ENCODE measurements around the gene SCGB1A1.
"Not testable (repeated sequence)": the region's sequence is repeated elsewhere in the genome, so short reads cannot be mapped to it uniquely, and the experiment has no call there.

DNA sequence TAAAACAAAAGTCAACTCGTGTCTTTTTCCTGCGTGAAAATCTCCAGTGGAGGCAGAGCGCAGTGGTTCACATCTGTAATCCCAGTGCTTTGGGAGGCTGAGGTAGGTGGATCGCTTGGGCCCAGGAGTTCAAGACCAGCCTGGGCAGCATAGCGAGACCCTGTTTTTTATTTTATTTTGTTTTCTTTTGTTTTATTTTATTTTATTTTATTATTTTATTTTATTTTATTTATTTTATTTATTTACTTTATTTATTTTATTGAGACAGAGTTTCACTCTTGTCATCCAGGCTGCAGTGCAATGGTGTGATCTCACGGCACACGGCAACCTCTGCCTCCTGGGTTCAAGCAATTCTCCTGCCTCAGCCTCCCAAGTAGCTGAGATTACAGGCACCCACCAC, 31.1 kb downstream of the SCGB1A1 start:
- TF ChIP-seq, protein P1, sequence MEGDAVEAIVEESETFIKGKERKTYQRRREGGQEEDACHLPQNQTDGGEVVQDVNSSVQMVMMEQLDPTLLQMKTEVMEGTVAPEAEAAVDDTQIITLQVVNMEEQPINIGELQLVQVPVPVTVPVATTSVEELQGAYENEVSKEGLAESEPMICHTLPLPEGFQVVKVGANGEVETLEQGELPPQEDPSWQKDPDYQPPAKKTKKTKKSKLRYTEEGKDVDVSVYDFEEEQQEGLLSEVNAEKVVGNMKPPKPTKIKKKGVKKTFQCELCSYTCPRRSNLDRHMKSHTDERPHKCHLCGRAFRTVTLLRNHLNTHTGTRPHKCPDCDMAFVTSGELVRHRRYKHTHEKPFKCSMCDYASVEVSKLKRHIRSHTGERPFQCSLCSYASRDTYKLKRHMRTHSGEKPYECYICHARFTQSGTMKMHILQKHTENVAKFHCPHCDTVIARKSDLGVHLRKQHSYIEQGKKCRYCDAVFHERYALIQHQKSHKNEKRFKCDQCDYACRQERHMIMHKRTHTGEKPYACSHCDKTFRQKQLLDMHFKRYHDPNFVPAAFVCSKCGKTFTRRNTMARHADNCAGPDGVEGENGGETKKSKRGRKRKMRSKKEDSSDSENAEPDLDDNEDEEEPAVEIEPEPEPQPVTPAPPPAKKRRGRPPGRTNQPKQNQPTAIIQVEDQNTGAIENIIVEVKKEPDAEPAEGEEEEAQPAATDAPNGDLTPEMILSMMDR (IDR thresholded peaks at IDR 0.05) = not testable (repeated sequence)
- TF ChIP-seq ZFX (IDR thresholded peaks at IDR 0.05; ENCODE audit: borderline replicate concordance) = not testable (repeated sequence)
